PC-3 (cell line): Measurements from ENCODE around the gene RNASEL. TPM values are rescaled to one million over a fixed set of nuclear protein-coding genes. Genes with fewer than 3 reads are reported as not detected.

Experiments used
- ATAC-seq: fragments of 200-7000 bp; cut with Tn5 transposase; 2 replicates; pipeline ENCODE4 v1.9.1; 2020; ENCODE audit warnings: mild to moderate bottlenecking, moderate library complexity
- BruUV-seq: library from RNA; stranded (reverse); fragments of 400-500 nt; replicated peaks from 2 replicates; lab custom pipeline; 2021; lab: Mats Ljungman, UMichigan
- CTCF ChIA-PET: fragments of 300-600 bp; sonication (Branson Sonifier 250); formaldehyde crosslinking; loops from one replicate; lab custom pipeline; 2022; ENCODE audit warnings: antibody characterized with exemption; lab: Charles Lee
- POLR2A ChIA-PET: fragments of 300-600 bp; sonication (Branson Sonifier 250); formaldehyde crosslinking; loops from one replicate; lab custom pipeline; 2022; ENCODE audit warnings: antibody characterized with exemption; ENCODE audit not compliant: unreplicated experiment; lab: Charles Lee
- DNase-seq: peaks from one replicate; pipeline ENCODE4 v3.0.0-alpha.2; 2015
- H2AFZ ChIP-seq: fragments of 300-600 bp; sonication (generic); 2 replicates; pipeline ENCODE4 v1.6.0; 2016; ENCODE audit warnings: antibody characterized with exemption, low read length
- H3F3A ChIP-seq: fragments of 300-600 bp; sonication (generic); one replicate; pipeline ENCODE4 v1.6.0; 2017; ENCODE audit warnings: antibody characterized with exemption, low read length, control low read depth, mild to moderate bottlenecking; ENCODE audit not compliant: unreplicated experiment
- H3K27ac ChIP-seq: fragments of 300-600 bp; sonication (generic); 2 replicates; pipeline ENCODE4 v1.5.1; 2016; ENCODE audit warnings: mild to moderate bottlenecking, low read length
- H3K27me3 ChIP-seq: fragments of 300-600 bp; sonication (generic); 2 replicates; pipeline ENCODE4 v1.6.1; 2016; ENCODE audit warnings: low read length, mixed read lengths
- H3K36me3 ChIP-seq: fragments of 300-600 bp; sonication (generic); 2 replicates; pipeline ENCODE4 v1.6.1; 2016; ENCODE audit warnings: low read depth, mixed run types, low read length, mixed read lengths
- H3K4me1 ChIP-seq: fragments of 300-600 bp; sonication (generic); 2 replicates; pipeline ENCODE4 v1.5.1; 2016; ENCODE audit warnings: low read length; ENCODE audit not compliant: insufficient read depth
- H3K4me2 ChIP-seq: fragments of 300-600 bp; sonication (generic); 2 replicates; pipeline ENCODE4 v1.6.0; 2016; ENCODE audit warnings: low read length
- H3K4me3 ChIP-seq: fragments of 300-600 bp; sonication (generic); 2 replicates; pipeline ENCODE4 v1.5.1; 2016; ENCODE audit warnings: mild to moderate bottlenecking, low read length, mixed read lengths
- H3K79me2 ChIP-seq: fragments of 300-600 bp; sonication (generic); 2 replicates; pipeline ENCODE4 v1.6.1; 2017; ENCODE audit warnings: low read length, mixed read lengths
- H3K9ac ChIP-seq: fragments of 300-600 bp; sonication (generic); 2 replicates; pipeline ENCODE4 v1.6.0; 2016; ENCODE audit warnings: mild to moderate bottlenecking, low read length
- H3K9me2 ChIP-seq: fragments of 300-600 bp; sonication (generic); replicated peaks from 2 replicates; pipeline ENCODE4 v1.6.1; 2016; ENCODE audit warnings: mixed run types, low read length, mixed read lengths
- H3K9me3 ChIP-seq: fragments of 300-600 bp; sonication (generic); 2 replicates; pipeline ENCODE4 v1.6.1; 2016; ENCODE audit warnings: low read length, mixed read lengths
- H4K20me1 ChIP-seq: fragments of 300-600 bp; sonication (generic); 2 replicates; pipeline ENCODE4 v1.6.1; 2016; ENCODE audit warnings: low read length, mixed read lengths
- EZH2 ChIP-seq: fragments of 300-600 bp; sonication (generic); IDR thresholded peaks from one replicate; pipeline ENCODE4 v1.6.1; 2017; ENCODE audit warnings: antibody characterized with exemption, mild to moderate bottlenecking, low read length; ENCODE audit not compliant: unreplicated experiment
- EZH2phosphoT487 ChIP-seq: fragments of 300-600 bp; sonication (generic); IDR thresholded peaks from 2 replicates; pipeline ENCODE4 v1.6.1; 2018; ENCODE audit warnings: mild to moderate bottlenecking, antibody characterized with exemption, low read length, borderline replicate concordance
- intact Hi-C: fragments of 100-400 bp; cut with micrococcal nuclease; formaldehyde crosslinking; loops from 2 replicates; pipeline ENCODE4 v1.9.0; 2023
- total RNA-seq: library from RNA; depleted of rRNA; stranded (reverse); fragments of >200 nt; gene quantifications from 2 replicates; pipeline ENCODE4 v1.2.3, GENCODE V29; 2014
- TF ChIP-seq, protein P1 (sequence below): fragments of 300-600 bp; sonication (generic); conservative IDR thresholded peaks from 2 replicates; pipeline ENCODE4 v1.5.1; 2017; ENCODE audit warnings: antibody characterized with exemption, low read depth, mild to moderate bottlenecking, low read length

The RNASEL gene
- total RNA-seq, 1 experiment from 2014 or later = 1.3 TPM

DNA sequence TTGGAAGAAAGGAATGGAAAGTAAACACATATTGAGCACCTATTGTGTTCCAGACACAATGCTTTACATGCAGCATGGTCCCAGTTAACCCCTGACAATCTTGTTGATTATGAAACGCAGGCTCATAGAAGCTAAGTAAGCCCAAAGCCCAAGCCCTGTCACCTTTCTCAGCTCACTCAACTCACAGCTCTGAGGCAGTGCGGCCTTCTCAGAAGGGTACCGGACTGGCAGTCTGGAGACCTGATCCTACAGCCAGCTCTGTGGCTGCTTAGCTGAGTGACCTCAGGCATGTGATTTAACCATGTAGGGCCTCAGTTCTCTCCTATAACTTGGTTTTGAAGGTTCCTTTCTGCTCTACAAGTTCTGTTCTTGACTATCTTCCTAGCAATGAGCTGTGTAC lies 464 bp upstream of the RNASEL start:
- Histone ChIP-seq H3F3A (no peaks in the 10 kb centered on the region), H2AFZ (peak overlapping the region; percentile 98), H3K36me3 (no peaks in the 10 kb centered on the region), H3K9me2 (no peaks in the 10 kb centered on the region), H3K9ac (no peak overlapping the region), H3K9me3 (no peaks in the 10 kb centered on the region), H3K27me3 (no peaks in the 10 kb centered on the region), H3K79me2 (no peaks in the 10 kb centered on the region), H3K4me3 (no peak overlapping the region), H4K20me1 (no peaks in the 10 kb centered on the region), H3K27ac (no peak overlapping the region), H3K4me2 (peak overlapping the region; percentile 86; the same call in 1 of the 2 replicates), H3K4me1 (0 out of 2 replicates have a peak, but pooled peaks cover 5% of the 10 kb centered on the region)
- TF ChIP-seq, protein P1, sequence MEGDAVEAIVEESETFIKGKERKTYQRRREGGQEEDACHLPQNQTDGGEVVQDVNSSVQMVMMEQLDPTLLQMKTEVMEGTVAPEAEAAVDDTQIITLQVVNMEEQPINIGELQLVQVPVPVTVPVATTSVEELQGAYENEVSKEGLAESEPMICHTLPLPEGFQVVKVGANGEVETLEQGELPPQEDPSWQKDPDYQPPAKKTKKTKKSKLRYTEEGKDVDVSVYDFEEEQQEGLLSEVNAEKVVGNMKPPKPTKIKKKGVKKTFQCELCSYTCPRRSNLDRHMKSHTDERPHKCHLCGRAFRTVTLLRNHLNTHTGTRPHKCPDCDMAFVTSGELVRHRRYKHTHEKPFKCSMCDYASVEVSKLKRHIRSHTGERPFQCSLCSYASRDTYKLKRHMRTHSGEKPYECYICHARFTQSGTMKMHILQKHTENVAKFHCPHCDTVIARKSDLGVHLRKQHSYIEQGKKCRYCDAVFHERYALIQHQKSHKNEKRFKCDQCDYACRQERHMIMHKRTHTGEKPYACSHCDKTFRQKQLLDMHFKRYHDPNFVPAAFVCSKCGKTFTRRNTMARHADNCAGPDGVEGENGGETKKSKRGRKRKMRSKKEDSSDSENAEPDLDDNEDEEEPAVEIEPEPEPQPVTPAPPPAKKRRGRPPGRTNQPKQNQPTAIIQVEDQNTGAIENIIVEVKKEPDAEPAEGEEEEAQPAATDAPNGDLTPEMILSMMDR = no peak
- no peak for TF ChIP-seq EZH2
- TF ChIP-seq EZH2phosphoT487 = no peak
- intact Hi-C loops = no loop called here
- POLR2A ChIA-PET = no interaction called here
- ATAC-seq = no peak
- BruUV-seq = no TSS peak
- DNase-seq = no peak
- CTCF ChIA-PET = no interaction called here

DNA sequence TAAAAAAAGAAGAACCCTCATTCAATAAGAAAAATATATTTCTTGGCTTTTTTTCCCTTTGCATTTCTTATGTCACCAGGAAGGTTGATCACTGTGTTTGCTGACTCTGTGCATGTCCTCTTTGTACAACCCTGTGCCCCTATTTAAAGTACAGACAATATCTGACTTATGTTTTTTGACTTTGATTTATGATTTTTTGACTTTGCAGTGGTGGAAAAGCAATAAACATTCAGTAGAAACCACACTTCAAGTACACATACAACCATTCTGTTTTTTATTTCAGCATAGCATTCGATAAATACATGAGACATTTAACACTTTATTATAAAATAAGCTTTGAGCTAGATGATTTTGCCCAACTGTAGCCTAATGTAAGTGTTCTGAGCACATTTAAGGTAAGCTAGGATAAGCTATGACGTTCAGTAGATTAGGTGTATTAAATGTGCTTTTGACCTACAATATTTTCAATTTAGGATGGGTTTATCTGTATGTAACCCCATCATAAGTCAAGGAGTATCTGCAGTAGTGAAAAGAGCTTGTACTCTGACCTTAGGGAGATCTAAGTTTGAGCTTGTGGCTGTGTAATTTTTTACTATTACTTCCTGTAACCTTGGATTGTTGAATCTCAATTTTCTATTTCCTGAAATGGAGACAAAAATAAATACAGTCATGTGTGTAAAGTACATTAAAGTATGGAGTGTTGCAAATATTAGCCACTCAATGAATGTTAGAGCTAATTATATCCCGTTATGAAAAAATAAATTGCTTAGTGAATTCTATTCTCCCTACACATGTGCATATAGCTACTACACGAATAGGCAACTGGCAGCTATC lies 1.2 kb downstream of the RNASEL start:
- DNase-seq (no peak), ATAC-seq (no peak)
- H2AFZ ChIP-seq = peak overlapping the region; percentile 98
- peak overlapping the region; percentile 85 for H3K4me3 ChIP-seq
- H3K79me2 ChIP-seq = no peaks in the 10 kb centered on the region
- TF ChIP-seq EZH2phosphoT487 = no peak
- peak overlapping the region; percentile 53; the same call in 1 of the 2 replicates for H3K9ac ChIP-seq
- no peaks in the 10 kb centered on the region for H4K20me1 ChIP-seq
- no peaks in the 10 kb centered on the region for H3K27me3 ChIP-seq
- no peak overlapping the region for H3K27ac ChIP-seq
- intact Hi-C loops = no loop called here
- ChIA-PET POLR2A (no interaction called here), CTCF (no interaction called here)
- H3K4me2 ChIP-seq = peak overlapping the region; percentile 86
- no peaks in the 10 kb centered on the region for H3K9me3 ChIP-seq
- H3F3A ChIP-seq = no peaks in the 10 kb centered on the region
- no peaks in the 10 kb centered on the region for H3K9me2 ChIP-seq
- 0 out of 2 replicates have a peak, but pooled peaks cover 5% of the 10 kb centered on the region for H3K4me1 ChIP-seq
- no TSS peak for BruUV-seq
- no peaks in the 10 kb centered on the region for H3K36me3 ChIP-seq

DNA sequence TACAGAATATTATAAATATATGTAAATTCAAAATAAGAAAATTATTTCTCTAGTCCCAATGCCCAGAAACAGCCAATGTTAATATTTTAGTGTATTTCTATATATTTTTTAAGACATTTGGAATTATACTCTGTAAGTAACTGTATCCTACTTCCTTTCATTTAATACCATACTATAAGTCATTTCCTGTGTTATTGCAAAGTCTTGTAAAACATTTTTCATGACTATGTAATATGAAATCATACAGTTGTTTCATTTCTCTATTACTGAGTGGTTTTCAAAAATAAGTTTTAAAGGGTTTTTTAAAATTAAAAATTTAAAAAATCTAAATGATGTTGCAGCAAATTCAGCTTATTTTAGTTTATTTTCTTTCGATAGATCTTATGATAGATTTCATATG lies 2.0 kb downstream of the RNASEL start:
- no peaks in the 10 kb centered on the region for H3K27me3 ChIP-seq
- no peak overlapping the region for H2AFZ ChIP-seq
- no peaks in the 10 kb centered on the region for H3F3A ChIP-seq
- ATAC-seq (no peak), DNase-seq (no peak)
- CTCF ChIA-PET = no interaction called here
- no peak overlapping the region for H3K4me3 ChIP-seq
- H3K36me3 ChIP-seq = no peaks in the 10 kb centered on the region
- no peaks in the 10 kb centered on the region for H3K79me2 ChIP-seq
- no peak overlapping the region for H3K9ac ChIP-seq
- TF ChIP-seq, protein P1 = no peak
- no peak for TF ChIP-seq EZH2phosphoT487
- TF ChIP-seq EZH2 = no peak
- H4K20me1 ChIP-seq = no peaks in the 10 kb centered on the region
- no peak overlapping the region for H3K27ac ChIP-seq
- H3K9me3 ChIP-seq = no peaks in the 10 kb centered on the region
- intact Hi-C loops = no loop called here
- H3K4me1 ChIP-seq = 0 out of 2 replicates have a peak, but pooled peaks cover 5% of the 10 kb centered on the region
- H3K4me2 ChIP-seq = no peak overlapping the region
- no TSS peak for BruUV-seq
- POLR2A ChIA-PET = interaction anchor here (0.6 kb wide), 1 partner anchor 614 kb away, joined by 3 read pairs; no protein-coding TSS in a partner anchor
- no peaks in the 10 kb centered on the region for H3K9me2 ChIP-seq
